GM20000 (cell line): ENCODE results near the gene FANK1.

Experiments used
- DNase-seq: peaks from one replicate; pipeline ENCODE4 v3.0.0; 2012; ENCODE audit warnings: low spot score
- TF ChIP-seq, protein P1 (sequence below): IDR thresholded peaks from 2 replicates; pipeline ENCODE4 v1.5.1; 2012; ENCODE audit warnings: mild to moderate bottlenecking, control low read depth; ENCODE audit errors: extremely low read depth, missing control alignments

The FANK1 gene

DNA sequence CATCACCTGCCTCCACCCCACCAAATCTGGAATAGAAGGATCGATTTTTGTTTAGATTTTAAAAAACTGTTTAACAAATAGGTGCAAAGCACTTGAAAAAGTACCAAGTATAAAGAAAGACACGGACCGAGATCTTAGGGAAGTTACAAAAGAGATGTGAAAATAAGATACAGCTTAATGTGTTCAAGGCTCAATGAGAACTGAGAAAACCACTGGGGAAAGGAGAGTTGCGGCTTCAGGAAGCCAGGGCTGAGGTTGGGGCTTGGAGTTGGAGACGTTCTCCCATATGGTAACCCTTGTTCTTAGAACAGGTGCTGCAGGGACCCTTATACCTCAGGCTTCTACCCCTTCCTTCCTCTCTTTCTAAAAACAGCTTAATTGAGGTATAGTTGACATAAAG, 140.2 kb downstream of the FANK1 start:
- DNase-seq = no peak
- TF ChIP-seq, protein P1, sequence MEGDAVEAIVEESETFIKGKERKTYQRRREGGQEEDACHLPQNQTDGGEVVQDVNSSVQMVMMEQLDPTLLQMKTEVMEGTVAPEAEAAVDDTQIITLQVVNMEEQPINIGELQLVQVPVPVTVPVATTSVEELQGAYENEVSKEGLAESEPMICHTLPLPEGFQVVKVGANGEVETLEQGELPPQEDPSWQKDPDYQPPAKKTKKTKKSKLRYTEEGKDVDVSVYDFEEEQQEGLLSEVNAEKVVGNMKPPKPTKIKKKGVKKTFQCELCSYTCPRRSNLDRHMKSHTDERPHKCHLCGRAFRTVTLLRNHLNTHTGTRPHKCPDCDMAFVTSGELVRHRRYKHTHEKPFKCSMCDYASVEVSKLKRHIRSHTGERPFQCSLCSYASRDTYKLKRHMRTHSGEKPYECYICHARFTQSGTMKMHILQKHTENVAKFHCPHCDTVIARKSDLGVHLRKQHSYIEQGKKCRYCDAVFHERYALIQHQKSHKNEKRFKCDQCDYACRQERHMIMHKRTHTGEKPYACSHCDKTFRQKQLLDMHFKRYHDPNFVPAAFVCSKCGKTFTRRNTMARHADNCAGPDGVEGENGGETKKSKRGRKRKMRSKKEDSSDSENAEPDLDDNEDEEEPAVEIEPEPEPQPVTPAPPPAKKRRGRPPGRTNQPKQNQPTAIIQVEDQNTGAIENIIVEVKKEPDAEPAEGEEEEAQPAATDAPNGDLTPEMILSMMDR = no peak

DNA sequence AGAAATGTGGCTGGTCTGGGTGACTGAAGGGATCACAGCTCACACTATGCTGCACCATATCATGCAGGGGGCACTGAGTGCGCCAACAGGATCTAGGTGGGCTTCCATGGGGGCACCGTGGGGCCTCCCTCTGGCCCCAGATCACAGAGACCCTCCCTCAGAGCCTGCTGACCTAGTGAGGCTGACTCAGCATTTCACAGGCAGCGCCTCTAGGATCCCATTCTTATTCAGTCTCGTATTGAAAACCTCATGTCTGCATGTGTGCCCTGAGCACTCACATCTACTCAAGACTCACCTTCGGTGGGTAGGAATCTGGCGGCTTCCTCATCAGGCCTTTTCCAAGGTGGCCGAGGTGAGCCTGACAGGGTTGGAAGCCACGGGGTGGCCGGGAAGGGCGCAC, 141.6 kb downstream of the FANK1 start:
- DNase-seq = no peak
- TF ChIP-seq, protein P1 = no peak

DNA sequence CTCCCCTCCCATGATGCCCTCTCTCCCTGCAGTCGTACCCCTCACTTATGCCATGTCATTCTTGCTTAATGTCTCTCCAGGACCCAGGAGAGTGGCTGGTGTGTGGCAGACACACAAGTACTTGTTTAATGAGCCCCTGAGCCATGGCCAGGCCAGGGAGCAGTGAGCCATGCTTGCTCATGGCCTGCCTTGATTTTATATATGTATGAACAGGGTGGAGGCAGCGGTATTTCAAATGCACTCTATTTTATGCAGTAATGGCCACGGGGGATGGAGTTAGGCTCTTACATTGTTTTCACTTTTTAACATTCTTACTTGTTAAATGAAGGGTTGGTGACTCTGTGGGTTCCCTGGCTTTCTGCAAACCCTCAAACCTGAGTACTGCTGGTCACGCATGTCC, 144.8 kb downstream of the FANK1 start:
- TF ChIP-seq, protein P1 = no peak
- no peak for DNase-seq

DNA sequence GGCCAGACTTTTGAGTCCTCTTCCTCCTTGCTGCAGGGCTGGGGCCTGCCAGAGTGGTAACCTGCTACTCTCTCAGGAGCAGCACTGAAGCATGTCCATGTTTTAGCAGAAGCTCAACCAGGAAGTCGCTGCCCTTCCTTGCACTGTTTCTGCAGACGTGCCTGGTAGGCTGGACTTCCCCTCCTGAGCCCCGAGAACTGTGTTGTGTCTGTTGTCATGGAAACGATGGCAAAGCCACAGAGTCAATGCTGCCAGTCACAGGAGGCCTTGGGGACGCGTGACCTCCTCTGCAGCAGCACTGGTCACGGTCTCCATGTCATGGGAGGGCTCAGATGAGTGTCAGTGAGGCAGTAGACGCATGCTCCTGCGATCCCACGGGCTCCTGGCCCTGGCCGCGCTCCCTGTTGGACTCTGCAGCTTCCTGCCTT, 145.5 kb downstream of the FANK1 start:
- TF ChIP-seq, protein P1 = no peak
- DNase-seq = peak; percentile 90

DNA sequence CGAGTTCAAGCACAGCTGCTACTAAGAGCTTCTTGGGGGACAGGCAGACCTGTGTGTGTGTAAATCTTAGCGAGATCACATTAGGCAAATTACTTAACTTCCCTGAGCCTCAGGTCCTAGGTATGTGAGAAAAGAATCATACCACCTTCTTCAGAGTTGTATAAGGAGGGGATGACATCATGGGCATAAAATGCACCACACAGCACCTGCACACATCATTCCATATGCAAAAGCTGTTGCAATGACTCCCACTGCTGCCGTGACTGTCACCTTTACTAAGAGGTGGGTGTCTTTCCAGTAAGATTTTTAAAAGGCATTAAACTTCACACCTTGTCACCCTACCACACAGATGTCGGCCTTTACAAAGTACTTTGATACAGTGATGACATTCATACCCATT, 146.0 kb downstream of the FANK1 start:
- TF ChIP-seq, protein P1 = no peak
- DNase-seq = no peak

DNA sequence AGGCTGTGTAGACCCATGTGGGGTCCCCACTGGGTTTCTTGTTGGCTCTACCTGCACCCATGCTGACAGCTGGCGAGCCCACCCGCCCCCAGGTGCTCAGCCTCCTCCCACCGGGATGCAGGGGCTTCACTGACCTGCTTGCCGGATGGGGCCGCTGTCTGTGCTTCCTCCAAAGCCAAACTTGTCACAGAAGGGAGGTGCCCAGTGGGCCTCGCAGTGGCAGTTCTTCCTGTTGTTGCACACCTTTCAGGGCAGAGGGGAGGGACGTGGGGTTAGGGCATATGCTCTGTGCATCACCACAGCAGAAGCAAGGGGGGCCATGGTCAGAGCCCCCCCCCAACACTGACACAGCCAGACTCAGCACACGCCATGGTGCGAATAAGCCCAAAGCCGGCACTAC, 146.5 kb downstream of the FANK1 start:
- TF ChIP-seq, protein P1 = no peak

DNA sequence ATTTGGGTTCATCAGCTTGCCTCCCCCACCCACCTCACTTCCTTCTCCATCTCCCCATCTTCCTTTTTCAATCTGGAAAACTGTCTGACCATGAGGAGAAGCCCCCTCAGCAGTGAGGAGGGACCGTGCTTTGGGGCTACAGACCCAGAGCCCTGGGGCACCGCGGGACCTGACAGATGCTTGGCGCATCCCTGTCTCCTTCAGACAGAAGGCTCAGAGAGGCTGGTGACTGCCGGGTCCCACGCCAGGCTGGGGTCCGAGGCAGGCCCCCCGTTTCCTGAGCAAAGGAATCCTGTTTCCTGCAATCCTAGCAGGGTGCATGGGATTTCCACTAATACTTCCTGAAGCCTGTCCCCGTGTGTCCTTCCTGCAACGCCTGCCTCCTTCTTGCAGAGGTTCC, 147.0 kb downstream of the FANK1 start:
- TF ChIP-seq, protein P1 = no peak
- no peak for DNase-seq

More for the DNA sequence above, 146.5 kb downstream of the FANK1 start:
- no peak for DNase-seq
